GM12874 (cell line): ENCODE measurements around the gene ALPI.

ENCODE experiments used
- TF ChIP-seq, protein P1 (sequence below): IDR thresholded peaks from 2 replicates; pipeline ENCODE4 v1.5.1; 2011; ENCODE audit warnings: low read depth, mild to moderate bottlenecking, control low read depth, low read length, moderate library complexity; ENCODE audit not compliant: insufficient read depth

ALPI gene

DNA sequence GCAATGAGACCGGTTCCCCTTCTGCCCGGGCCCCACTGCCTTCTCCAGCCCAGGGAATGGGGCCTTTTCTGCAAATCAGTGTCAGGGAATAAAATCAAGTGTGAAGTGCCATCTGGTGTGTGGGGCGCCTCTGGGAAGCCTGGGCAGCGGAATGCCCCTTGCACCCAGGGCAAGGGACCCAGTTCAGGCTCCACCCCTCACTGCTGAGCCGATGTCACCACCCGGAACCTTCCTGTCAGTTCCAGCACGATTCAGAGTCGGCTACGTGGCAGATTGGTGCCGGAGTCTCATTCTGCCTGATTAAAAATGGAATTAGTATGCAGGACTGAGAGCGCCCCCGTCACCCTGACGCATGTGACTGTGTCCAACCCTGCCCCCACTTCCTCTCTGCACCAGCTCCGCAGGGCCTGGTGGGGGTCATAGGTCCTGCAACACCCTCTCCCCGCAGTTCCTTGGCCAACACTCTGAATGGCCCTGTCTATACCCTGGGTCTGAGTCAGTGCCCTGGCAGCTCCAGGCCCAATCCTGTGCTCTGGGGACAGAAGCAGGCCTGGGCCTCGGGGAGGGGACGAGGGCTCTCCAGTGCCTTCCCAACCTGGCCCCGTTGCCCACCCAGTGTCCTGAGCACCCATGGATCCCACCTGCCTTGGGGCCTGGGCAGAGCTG is 8.2 kb upstream of the ALPI start:
- TF ChIP-seq, protein P1, sequence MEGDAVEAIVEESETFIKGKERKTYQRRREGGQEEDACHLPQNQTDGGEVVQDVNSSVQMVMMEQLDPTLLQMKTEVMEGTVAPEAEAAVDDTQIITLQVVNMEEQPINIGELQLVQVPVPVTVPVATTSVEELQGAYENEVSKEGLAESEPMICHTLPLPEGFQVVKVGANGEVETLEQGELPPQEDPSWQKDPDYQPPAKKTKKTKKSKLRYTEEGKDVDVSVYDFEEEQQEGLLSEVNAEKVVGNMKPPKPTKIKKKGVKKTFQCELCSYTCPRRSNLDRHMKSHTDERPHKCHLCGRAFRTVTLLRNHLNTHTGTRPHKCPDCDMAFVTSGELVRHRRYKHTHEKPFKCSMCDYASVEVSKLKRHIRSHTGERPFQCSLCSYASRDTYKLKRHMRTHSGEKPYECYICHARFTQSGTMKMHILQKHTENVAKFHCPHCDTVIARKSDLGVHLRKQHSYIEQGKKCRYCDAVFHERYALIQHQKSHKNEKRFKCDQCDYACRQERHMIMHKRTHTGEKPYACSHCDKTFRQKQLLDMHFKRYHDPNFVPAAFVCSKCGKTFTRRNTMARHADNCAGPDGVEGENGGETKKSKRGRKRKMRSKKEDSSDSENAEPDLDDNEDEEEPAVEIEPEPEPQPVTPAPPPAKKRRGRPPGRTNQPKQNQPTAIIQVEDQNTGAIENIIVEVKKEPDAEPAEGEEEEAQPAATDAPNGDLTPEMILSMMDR = no peak

DNA sequence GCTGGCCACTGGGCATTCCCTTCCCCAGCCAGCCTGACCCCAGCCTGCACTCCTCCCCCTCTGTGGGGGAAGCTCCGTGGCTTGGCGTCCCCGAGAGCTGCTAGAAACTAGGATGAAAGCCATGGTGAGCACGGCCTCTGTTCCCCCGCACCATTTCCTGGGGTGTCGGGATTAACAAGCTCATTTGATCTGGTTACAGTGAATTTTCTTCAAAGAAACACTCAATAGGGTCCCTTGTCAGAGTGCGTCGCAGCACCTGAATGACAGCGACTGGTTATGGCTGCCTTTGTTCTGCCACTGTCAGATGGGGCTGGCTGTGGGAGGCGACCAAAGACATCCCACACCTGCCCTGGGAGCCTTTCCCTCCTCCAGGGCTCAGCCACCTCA is 7.7 kb upstream of the ALPI start:
- TF ChIP-seq, protein P1 = no peak

DNA sequence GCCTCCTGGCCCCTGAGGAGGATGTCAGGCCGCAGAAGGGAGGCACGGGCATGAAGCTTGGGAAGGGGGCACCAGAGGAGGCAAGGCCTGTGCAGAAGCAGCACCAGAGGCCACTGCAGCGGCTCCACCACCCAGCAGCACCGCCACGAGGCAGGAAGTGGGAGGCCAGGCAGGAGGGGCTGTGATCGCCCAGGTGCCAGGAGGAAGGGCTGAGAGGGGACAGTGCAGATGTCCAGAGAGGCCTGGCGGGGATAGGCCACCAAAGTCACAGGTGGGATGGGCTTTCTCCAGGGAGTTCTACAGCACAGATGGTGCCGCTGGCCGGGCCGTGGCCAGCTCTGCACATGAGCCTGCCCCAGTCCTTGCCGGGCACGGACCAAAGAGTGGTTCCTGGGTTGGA is 6.0 kb upstream of the ALPI start:
- TF ChIP-seq, protein P1 = no peak

DNA sequence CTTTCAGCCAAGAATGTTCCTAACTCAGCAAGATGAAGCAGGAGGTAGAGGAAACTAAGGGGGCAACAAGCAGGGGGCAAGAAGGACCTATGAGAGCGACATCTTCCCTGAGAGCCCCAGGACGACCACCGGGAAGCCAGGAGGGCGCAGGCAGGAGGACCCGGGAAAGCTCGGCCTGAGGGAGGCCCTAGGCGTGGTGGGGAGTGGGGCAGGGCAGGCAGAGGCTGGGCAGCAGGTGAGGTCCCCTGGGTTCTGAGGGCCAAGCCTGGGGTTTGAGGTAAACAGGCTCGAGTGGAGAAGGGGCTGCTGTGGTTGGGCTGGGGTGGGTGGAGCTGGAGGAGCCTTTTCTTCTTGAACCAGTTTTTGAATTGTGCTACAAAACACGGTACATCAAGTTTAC is 1.3 kb upstream of the ALPI start:
- TF ChIP-seq, protein P1 = no peak

DNA sequence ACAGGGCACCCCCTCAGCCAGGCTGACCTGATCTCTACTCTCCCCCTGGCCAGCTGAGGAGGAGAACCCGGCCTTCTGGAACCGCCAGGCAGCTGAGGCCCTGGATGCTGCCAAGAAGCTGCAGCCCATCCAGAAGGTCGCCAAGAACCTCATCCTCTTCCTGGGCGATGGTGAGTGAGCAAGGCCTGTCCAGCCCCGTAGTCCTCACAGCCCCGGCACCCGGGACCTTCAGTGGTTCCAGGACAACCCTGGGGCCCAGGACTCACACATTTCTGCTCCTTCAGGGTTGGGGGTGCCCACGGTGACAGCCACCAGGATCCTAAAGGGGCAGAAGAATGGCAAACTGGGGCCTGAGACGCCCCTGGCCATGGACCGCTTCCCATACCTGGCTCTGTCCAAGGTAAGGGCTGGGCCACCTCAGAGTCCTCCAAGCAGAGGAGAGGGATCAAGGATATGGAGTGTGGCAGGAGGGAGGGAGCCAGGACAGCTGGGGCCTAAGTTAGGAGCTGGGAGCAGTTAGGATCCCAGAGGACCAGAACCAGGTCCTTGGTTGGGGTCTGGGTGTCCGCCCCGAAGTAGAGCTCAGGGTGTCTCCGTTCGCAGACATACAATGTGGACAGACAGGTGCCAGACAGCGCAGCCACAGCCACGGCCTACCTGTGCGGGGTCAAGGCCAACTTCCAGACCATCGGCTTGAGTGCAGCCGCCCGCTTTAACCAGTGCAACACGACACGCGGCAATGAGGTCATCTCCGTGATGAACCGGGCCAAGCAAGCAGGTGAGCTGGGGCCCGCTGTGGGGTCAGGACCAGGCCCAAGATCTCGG is 555 bp downstream of the ALPI start:
- TF ChIP-seq, protein P1 = no peak

DNA sequence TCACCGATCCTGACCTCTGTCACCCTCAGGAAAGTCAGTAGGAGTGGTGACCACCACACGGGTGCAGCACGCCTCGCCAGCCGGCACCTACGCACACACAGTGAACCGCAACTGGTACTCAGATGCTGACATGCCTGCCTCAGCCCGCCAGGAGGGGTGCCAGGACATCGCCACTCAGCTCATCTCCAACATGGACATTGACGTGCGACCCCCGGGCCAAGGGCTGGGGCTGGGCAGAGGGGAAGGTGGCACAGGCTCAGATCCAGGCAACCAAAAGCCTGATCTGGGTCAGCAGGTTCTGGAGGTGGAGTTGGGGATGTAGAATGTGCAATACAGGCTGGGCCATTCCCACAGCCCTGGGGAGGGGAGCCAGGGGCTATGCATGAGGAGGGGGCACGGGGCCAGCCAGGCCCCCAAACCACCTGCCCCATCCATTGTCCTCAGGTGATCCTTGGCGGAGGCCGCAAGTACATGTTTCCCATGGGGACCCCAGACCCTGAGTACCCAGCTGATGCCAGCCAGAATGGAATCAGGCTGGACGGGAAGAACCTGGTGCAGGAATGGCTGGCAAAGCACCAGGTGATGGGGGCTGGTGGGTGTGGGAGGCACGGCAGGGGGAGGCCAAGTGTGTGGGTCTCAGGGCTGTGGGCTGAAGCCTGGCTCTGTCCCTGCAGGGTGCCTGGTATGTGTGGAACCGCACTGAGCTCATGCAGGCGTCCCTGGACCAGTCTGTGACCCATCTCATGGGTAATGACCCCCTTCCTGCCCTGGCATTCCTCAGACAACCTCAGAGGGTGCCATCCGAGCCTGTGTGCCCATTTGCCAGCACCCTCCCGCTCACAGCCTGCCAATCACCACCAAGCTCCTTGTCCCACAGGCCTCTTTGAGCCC is 1.4 kb downstream of the ALPI start:
- TF ChIP-seq, protein P1 = no peak

DNA sequence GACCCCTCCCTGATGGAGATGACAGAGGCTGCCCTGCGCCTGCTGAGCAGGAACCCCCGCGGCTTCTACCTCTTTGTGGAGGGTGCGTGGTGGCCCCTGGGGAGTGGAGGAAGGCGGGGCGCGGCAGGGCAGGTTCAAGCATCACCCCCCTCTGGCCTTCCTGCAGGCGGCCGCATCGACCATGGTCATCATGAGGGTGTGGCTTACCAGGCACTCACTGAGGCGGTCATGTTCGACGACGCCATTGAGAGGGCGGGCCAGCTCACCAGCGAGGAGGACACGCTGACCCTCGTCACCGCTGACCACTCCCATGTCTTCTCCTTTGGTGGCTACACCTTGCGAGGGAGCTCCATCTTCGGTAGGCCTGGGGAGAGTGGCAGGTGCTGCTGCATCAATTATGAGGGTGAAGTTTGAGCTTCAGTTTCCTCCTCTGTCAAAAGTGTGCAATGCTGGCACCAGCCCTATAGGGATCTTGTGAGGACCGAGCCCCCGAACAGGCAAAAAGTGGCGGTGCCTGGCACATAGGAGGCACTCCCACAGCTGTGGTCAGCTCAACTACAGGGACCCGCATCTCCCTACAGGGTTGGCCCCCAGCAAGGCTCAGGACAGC is 2.2 kb downstream of the ALPI start:
- TF ChIP-seq, protein P1 = no peak
